WTC11 (cell line): ENCODE data around the gene MSI2. TPM values are rescaled to one million over a fixed set of nuclear protein-coding genes. Genes with fewer than 3 reads are reported as not detected.

Source experiments
- ATAC-seq: fragments of 200-7000 bp; cut with Tn5 transposase; 2 replicates; pipeline ENCODE4 v1.10.0; 2021; ENCODE audit warnings: mild to moderate bottlenecking, moderate library complexity
- CTCF ChIA-PET: fragments of 300-600 bp; sonication (Branson Sonifier 250); formaldehyde crosslinking; loops from one replicate; lab custom pipeline; 2021; ENCODE audit warnings: antibody characterized with exemption; lab: Charles Lee
- POLR2A ChIA-PET: fragments of 350-600 bp; sonication (Branson Sonifier 250); formaldehyde crosslinking; loops from one replicate; lab custom pipeline; 2021; ENCODE audit warnings: antibody characterized with exemption; lab: Charles Lee
- DNase-seq: peaks from one replicate; pipeline ENCODE4 v3.0.0; 2021; ENCODE audit warnings: low spot score
- H3K27ac Mint-ChIP-seq: 2 replicates; pipeline ENCODE4 v1.8.0; 2021; ENCODE audit warnings: mixed read lengths
- H3K27me3 Mint-ChIP-seq: 2 replicates; pipeline ENCODE4 v1.8.0; 2021; ENCODE audit warnings: low read depth, mild to moderate bottlenecking, moderate library complexity, mixed read lengths
- H3K36me3 Mint-ChIP-seq: 2 replicates; pipeline ENCODE4 v1.8.0; 2021; ENCODE audit warnings: mixed read lengths
- H3K4me1 Mint-ChIP-seq: 2 replicates; pipeline ENCODE4 v1.8.0; 2022; ENCODE audit warnings: mixed read lengths
- H3K4me3 Mint-ChIP-seq: 2 replicates; pipeline ENCODE4 v1.8.0; 2021; ENCODE audit warnings: mild to moderate bottlenecking, moderate library complexity, mixed read lengths
- H3K9me3 Mint-ChIP-seq: 2 replicates; pipeline ENCODE4 v1.8.0; 2021; ENCODE audit warnings: mixed read lengths
- ARID4B ChIP-seq: sonication (generic); formaldehyde crosslinking; IDR thresholded peaks from 2 replicates; pipeline ENCODE4 v1.8.0; 2023; ENCODE audit warnings: missing genetic modification reagents, mild to moderate bottlenecking, borderline replicate concordance
- ATF3 ChIP-seq: sonication (generic); formaldehyde crosslinking; conservative IDR thresholded peaks from 2 replicates; pipeline ENCODE4 v1.8.1; 2022; ENCODE audit warnings: mild to moderate bottlenecking, missing genetic modification reagents
- CREB1 ChIP-seq: sonication (generic); formaldehyde crosslinking; IDR thresholded peaks from 2 replicates; pipeline ENCODE4 v1.8.0; 2023; ENCODE audit warnings: mild to moderate bottlenecking, missing genetic modification reagents
- ERG ChIP-seq: fragments of 250-450 bp; sonication (Bioruptor Pico); IDR thresholded peaks from 2 replicates; pipeline ENCODE4 v1.8.0; 2021; ENCODE audit warnings: mild to moderate bottlenecking
- FOXP1 ChIP-seq: sonication (generic); formaldehyde crosslinking; IDR thresholded peaks from 2 replicates; pipeline ENCODE4 v1.8.0; 2022; ENCODE audit warnings: missing genetic modification reagents, mild to moderate bottlenecking, moderate library complexity, borderline replicate concordance
- IRF1 ChIP-seq: sonication (generic); formaldehyde crosslinking; IDR thresholded peaks from 2 replicates; pipeline ENCODE4 v1.8.0; 2023; ENCODE audit warnings: missing genetic modification reagents
- JUN ChIP-seq: sonication (generic); formaldehyde crosslinking; IDR thresholded peaks from 2 replicates; pipeline ENCODE4 v1.8.0; 2023; ENCODE audit warnings: mild to moderate bottlenecking, missing genetic modification reagents
- KAT7 ChIP-seq: sonication (generic); formaldehyde crosslinking; IDR thresholded peaks from 2 replicates; pipeline ENCODE4 v1.8.1; 2023; ENCODE audit warnings: missing genetic modification reagents, mild to moderate bottlenecking, borderline replicate concordance
- MXD4 ChIP-seq: fragments of 250-450 bp; sonication (Bioruptor Pico); IDR thresholded peaks from 2 replicates; pipeline ENCODE4 v1.8.0; 2021; ENCODE audit warnings: mild to moderate bottlenecking, moderate library complexity, borderline replicate concordance
- SOX15 ChIP-seq: fragments of 250-450 bp; sonication (Bioruptor Pico); IDR thresholded peaks from 2 replicates; pipeline ENCODE4 v1.9.0; 2021; ENCODE audit warnings: mild to moderate bottlenecking
- ZSCAN18 ChIP-seq: fragments of 250-450 bp; sonication (Bioruptor Pico); IDR thresholded peaks from 2 replicates; pipeline ENCODE4 v2.1.2; 2022; ENCODE audit warnings: mild to moderate bottlenecking, moderate library complexity
- total RNA-seq: library from RNA; stranded (reverse); gene quantifications from 3 replicates; pipeline ENCODE4 v1.2.3, GENCODE V29; 2021
- TF ChIP-seq, protein P1 (sequence below): sonication (generic); formaldehyde crosslinking; IDR thresholded peaks from 2 replicates; pipeline ENCODE4 v1.8.0; 2022; ENCODE audit warnings: mild to moderate bottlenecking, missing genetic modification reagents
- TF ChIP-seq, protein P2 (sequence below): sonication (generic); formaldehyde crosslinking; conservative IDR thresholded peaks from 2 replicates; pipeline ENCODE4 v1.8.1; 2023; ENCODE audit warnings: mild to moderate bottlenecking, low read depth, missing genetic modification reagents, moderate library complexity
- TF ChIP-seq, protein P3 (sequence below): sonication (generic); formaldehyde crosslinking; IDR thresholded peaks from 2 replicates; pipeline ENCODE4 v1.8.1; 2022; ENCODE audit warnings: missing genetic modification reagents, borderline replicate concordance
- TF ChIP-seq, protein P4 (sequence below): sonication (generic); formaldehyde crosslinking; IDR thresholded peaks from 2 replicates; pipeline ENCODE4 v1.8.1; 2023; ENCODE audit warnings: mild to moderate bottlenecking, moderate library complexity, missing genetic modification reagents
- TF ChIP-seq, protein P5 (sequence below): sonication (generic); formaldehyde crosslinking; IDR thresholded peaks from 2 replicates; pipeline ENCODE4 v1.8.1; 2022; ENCODE audit warnings: mild to moderate bottlenecking, moderate library complexity, missing genetic modification reagents

The MSI2 gene
- total RNA-seq, 1 experiment from 2014 or later = 82.1 TPM

DNA sequence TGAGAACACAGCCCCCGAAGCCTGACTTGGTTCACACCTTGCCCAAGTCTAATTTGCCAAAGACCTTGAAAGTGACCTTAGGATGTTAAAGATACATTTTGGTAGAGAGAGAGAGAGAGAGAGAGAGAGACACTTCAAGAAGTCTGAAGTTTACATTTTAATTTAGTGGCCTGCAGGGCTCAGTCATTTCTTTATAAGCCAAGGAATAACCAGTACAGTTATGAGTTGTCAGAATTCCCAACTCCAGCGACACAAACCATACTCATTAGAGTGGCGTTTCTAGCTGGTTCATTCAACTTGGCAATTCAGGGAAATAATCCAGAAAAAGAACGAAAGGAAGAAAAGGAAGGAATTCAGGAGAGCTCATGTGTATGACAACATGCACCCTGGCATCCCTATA lies 284.7 kb downstream of the MSI2 start:
- ChIA-PET POLR2A (no interaction called here), CTCF (interaction anchor here (0.9 to 1.8 kb wide), 6 partner anchors 9 to 298 kb away, joined by 3 to 7 read pairs (median 4); no protein-coding TSS in a partner anchor)
- ATAC-seq = no peak
- peaks cover 52% of the 10 kb centered on the region for H3K4me1 Mint-ChIP-seq
- H3K9me3 Mint-ChIP-seq = no peaks in the 10 kb centered on the region
- no peak for DNase-seq
- no peak overlapping the region for H3K4me3 Mint-ChIP-seq
- H3K27ac Mint-ChIP-seq = no peak overlapping the region
- H3K36me3 Mint-ChIP-seq = no peaks in the 10 kb centered on the region
- H3K27me3 Mint-ChIP-seq = no peaks in the 10 kb centered on the region
- TF ChIP-seq ARID4B (CRISPR knock-in tag) = no peak
- TF ChIP-seq, protein P1, sequence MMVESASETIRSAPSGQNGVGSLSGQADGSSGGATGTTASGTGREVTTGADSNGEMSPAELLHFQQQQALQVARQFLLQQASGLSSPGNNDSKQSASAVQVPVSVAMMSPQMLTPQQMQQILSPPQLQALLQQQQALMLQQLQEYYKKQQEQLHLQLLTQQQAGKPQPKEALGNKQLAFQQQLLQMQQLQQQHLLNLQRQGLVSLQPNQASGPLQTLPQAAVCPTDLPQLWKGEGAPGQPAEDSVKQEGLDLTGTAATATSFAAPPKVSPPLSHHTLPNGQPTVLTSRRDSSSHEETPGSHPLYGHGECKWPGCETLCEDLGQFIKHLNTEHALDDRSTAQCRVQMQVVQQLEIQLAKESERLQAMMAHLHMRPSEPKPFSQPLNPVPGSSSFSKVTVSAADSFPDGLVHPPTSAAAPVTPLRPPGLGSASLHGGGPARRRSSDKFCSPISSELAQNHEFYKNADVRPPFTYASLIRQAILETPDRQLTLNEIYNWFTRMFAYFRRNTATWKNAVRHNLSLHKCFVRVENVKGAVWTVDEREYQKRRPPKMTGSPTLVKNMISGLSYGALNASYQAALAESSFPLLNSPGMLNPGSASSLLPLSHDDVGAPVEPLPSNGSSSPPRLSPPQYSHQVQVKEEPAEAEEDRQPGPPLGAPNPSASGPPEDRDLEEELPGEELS = no peak
- no peak for TF ChIP-seq FOXP1 (CRISPR knock-in tag)
- TF ChIP-seq CREB1 = no peak
- no peak for TF ChIP-seq JUN (CRISPR knock-in tag)
- TF ChIP-seq IRF1 (CRISPR knock-in tag) = no peak
- TF ChIP-seq ZSCAN18 (CRISPR knock-in tag) = no peak
- TF ChIP-seq, protein P2, sequence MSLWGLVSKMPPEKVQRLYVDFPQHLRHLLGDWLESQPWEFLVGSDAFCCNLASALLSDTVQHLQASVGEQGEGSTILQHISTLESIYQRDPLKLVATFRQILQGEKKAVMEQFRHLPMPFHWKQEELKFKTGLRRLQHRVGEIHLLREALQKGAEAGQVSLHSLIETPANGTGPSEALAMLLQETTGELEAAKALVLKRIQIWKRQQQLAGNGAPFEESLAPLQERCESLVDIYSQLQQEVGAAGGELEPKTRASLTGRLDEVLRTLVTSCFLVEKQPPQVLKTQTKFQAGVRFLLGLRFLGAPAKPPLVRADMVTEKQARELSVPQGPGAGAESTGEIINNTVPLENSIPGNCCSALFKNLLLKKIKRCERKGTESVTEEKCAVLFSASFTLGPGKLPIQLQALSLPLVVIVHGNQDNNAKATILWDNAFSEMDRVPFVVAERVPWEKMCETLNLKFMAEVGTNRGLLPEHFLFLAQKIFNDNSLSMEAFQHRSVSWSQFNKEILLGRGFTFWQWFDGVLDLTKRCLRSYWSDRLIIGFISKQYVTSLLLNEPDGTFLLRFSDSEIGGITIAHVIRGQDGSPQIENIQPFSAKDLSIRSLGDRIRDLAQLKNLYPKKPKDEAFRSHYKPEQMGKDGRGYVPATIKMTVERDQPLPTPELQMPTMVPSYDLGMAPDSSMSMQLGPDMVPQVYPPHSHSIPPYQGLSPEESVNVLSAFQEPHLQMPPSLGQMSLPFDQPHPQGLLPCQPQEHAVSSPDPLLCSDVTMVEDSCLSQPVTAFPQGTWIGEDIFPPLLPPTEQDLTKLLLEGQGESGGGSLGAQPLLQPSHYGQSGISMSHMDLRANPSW (CRISPR knock-in tag) = no peak
- TF ChIP-seq, protein P3, sequence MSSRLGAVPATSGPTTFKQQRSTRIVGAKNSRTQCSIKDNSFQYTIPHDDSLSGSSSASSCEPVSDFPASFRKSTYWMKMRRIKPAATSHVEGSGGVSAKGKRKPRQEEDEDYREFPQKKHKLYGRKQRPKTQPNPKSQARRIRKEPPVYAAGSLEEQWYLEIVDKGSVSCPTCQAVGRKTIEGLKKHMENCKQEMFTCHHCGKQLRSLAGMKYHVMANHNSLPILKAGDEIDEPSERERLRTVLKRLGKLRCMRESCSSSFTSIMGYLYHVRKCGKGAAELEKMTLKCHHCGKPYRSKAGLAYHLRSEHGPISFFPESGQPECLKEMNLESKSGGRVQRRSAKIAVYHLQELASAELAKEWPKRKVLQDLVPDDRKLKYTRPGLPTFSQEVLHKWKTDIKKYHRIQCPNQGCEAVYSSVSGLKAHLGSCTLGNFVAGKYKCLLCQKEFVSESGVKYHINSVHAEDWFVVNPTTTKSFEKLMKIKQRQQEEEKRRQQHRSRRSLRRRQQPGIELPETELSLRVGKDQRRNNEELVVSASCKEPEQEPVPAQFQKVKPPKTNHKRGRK = no peak
- TF ChIP-seq ERG (CRISPR knock-in tag) = no peak
- TF ChIP-seq, protein P4, sequence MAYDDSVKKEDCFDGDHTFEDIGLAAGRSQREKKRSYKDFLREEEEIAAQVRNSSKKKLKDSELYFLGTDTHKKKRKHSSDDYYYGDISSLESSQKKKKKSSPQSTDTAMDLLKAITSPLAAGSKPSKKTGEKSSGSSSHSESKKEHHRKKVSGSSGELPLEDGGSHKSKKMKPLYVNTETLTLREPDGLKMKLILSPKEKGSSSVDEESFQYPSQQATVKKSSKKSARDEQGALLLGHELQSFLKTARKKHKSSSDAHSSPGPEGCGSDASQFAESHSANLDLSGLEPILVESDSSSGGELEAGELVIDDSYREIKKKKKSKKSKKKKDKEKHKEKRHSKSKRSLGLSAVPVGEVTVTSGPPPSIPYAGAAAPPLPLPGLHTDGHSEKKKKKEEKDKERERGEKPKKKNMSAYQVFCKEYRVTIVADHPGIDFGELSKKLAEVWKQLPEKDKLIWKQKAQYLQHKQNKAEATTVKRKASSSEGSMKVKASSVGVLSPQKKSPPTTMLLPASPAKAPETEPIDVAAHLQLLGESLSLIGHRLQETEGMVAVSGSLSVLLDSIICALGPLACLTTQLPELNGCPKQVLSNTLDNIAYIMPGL (CRISPR knock-in tag) = no peak
- TF ChIP-seq SOX15 (CRISPR knock-in tag) = no peak
- TF ChIP-seq MXD4 (CRISPR knock-in tag) = no peak
- TF ChIP-seq ATF3 (CRISPR knock-in tag) = no peak
- TF ChIP-seq, protein P5, sequence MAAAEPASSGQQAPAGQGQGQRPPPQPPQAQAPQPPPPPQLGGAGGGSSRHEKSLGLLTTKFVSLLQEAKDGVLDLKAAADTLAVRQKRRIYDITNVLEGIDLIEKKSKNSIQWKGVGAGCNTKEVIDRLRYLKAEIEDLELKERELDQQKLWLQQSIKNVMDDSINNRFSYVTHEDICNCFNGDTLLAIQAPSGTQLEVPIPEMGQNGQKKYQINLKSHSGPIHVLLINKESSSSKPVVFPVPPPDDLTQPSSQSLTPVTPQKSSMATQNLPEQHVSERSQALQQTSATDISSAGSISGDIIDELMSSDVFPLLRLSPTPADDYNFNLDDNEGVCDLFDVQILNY = no peak
- TF ChIP-seq KAT7 (CRISPR knock-in tag) = no peak
